DMS114 treated with DMSO at 0.1 percent for 48 hours (cell line): Measurements from ENCODE around the gene MED28.
A peak's percentile ranks its signal among the peaks of the same experiment; 100 is the strongest.
"Not testable (repeated sequence)": the region's sequence is repeated elsewhere in the genome, so short reads cannot be mapped to it uniquely, and the experiment has no call there.

ENCODE experiments used
- DNase-seq: peaks from one replicate; lab custom pipeline; 2025; ENCODE audit not compliant: unreplicated experiment; lab: John Stamatoyannopoulos, UW

Gene MED28

GRCh38 chr4:17616283-17616682 lies 1.8 kb downstream of the MED28 start:
- DNase-seq, result no peak

GRCh38 chr4:17618926-17619325 lies 4.5 kb downstream of the MED28 start:
- DNase-seq, result no peak

DNA sequence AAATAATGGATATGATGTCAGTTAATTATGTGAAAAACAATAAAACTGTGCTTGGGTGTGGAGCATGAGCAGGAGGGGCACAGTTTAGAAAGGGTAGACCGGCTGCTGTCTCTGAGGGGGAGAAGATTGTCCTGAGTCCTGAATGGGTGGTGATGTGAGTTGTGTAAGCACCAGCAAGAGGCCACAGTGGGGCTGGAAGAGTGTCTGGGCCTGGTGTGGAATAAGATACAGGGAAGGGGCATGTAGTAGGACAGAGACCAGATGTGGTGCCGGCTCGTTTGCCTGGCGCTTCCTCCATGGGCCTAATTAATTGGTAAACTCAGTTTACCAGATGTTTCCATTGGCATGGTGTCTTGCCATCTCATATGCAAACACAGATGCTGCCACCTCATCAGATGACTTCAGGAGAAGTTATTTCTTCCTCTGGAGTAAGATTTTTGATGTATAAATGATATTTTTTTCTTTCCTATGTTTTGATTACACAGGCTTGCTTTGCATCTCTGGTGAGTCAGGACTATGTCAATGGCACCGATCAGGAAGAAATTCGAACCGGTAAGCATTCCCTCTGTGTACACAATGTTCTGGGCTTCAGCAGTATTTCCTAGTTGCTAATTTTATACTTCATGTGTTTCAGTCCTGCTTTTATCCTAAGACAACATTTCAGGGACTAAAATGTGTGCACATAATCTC lies 5.1 kb downstream of the MED28 start:
- DNase-seq, result no peak

DNA sequence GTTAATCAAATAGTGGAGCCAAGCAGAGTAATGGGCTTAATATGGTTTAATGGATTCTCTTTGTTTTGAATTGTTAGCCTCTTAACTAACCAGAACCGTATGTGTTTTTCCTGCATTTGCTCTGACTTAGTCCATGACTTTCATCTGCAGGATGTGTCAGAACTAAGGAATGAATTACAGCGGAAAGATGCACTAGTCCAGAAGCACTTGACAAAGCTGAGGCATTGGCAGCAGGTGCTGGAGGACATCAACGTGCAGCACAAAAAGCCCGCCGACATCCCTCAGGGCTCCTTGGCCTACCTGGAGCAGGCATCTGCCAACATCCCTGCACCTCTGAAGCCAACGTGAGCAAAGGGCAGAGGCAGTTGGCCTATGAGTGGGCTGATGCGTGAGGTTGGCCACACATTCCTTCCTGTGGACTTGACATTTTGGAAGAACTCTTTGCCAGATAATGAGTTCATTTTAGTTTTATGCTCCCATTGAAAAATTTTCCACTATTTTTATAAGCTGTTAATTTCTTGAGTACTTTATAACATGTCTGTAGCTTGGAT lies 9.1 kb downstream of the MED28 start:
- no peak for DNase-seq

- DNase-seq, result no peak
These were observed 10.4 kb downstream of the MED28 start for GRCh38 chr4:17624821-17625220.

DNA sequence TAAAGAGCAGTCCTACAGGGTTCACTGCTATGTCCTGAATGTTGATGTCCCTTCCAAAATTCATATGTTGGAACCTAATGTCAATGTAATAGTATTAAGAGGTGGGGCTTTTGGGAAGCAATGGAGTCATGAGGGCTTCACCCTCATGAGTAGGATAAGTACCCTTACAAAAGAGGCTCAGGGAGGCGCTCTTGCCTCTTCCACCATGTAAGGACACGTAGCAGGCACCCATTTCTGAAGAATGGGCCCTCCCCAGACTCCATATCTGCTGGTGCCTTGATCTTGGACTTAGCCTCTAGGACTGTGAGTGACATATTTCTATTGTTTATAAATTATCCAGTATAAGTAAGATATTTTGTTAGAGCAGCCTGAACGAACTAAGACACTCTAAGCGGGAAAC lies 15.8 kb downstream of the MED28 start:
- DNase-seq, result no peak

DNA sequence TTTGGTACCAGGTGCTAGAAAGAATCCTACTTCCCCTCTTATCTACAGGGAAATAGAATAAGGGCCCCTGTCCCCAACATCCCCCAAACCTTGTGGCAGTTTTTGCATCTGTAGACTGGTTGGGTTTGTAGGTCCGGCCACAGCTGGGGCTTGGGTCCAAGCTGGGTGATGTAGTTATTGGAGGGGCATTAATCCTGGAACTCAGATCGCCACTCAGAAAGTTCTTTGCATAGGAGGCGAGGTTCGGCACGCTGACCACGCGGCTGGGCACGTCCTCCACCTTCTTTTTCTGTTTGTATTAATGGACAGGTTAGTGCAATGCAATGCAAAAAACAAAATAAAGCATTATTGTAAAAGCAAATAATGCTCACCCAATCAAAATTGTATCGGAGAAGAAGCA lies 19.2 kb downstream of the MED28 start:
- DNase-seq, result no peak

DNA sequence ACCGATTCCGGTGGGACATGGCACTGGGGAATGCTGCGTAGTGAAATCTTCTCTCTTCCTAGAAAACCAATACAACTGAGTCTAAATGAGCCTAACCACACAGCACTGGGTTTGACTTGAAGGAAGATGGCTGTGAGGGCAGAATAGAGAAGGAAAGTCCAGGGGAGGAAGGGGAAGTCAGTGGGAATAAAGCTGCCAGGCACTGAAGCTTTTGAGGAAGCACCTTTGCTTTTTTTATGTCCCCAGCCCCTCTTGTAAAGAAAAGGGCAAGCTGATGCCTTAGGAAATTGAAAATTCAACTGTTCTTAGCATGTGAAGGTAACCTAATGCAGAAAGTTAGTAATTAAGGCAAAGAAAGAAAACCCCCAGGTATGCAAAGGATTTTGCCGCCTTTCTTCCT lies 20.6 kb downstream of the MED28 start:
- no peak for DNase-seq

- no peak for DNase-seq
These were observed 21.9 kb downstream of the MED28 start for GRCh38 chr4:17636341-17636695.

DNA sequence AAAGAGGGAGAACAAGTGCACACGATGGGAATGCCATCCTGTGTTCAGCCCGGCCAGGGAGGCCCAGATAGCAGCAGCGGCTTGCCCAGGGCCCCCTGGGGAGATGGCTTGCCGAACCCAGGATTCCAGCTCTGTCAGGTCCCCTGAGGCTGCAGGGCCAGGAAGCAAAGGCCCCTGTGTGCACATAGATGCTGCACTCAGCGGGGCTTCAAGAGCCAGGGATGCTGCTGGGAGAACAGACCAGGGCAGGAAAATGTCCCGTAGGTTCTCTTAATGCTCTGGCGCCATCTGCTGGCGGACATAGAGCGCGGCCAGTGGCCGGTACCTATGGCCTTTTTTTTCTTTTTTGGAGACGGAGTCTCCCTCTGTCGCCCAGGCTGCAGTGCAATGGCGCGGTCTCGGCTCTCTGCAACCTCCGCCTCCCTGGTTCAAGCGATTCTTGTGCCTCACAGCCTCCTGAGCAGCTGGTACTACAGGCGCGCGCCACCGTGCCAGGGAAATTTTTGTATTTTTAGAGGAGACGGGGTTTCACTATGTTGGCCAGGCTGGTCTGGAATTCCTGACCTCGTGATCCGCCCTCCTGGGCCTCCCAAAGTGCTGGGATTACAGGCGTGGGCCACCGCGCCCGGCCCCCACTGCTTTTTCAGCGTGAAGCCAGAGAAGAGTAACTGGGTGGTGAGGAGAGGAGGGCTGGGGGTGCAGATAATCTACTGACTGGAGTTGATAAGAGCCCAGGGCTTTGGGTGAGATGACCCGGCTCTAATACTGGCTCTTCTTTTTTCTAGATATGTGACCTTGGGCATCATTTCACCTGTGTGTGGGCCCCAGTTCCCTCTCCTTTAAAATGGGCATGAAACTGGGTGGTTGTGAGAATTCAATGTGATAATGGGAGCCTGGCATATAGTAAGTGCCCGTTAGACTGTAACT lies 22.5 kb downstream of the MED28 start:
- peak; percentile 54 for DNase-seq

GRCh38 chr4:17639136-17639535 lies 24.7 kb downstream of the MED28 start:
- no peak for DNase-seq

GRCh38 chr4:17642398-17642783 lies 27.9 kb downstream of the MED28 start:
- DNase-seq, result no peak

DNA sequence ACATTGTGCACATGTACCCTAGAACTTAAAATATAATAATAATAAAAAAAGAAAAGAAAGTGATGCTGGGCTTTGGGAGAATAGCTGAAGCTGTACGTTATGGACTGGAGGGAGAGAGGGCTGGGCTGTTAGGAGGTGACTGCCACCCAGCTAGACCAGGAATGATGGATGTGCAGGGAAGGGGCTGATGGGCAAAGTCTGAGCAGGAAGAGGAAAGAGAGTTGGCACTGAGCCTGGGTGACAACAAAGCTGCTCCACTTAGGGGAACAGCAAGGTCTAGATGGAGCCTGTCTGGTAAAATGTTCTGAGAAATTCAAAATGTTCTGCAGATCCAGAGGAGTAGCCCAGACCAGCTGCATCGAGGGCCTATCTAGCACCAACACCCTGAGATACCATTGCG lies 32.3 kb downstream of the MED28 start:
- no peak for DNase-seq

- no peak for DNase-seq
These were observed 32.9 kb downstream of the MED28 start for GRCh38 chr4:17647176-17647806.

DNA sequence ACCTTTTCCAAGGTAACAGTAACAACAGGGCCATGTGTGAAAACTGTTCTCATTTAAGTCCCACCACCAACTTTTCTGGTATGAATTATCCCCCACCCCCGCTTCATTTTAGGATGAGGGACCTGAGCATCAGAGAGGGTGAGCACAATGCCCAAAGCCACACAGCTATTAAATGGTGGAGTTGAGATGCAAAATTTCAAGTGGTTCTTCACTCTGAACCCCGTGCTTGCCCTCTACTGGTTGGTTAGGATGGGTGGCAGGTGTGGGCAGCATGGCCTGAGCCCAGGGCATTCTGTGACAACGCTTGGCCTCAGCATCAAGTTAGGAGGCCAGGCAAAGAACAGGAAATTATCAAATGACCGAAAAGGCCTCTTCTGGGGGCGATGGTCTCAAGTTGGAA lies 33.5 kb downstream of the MED28 start:
- DNase-seq, result no peak

DNA sequence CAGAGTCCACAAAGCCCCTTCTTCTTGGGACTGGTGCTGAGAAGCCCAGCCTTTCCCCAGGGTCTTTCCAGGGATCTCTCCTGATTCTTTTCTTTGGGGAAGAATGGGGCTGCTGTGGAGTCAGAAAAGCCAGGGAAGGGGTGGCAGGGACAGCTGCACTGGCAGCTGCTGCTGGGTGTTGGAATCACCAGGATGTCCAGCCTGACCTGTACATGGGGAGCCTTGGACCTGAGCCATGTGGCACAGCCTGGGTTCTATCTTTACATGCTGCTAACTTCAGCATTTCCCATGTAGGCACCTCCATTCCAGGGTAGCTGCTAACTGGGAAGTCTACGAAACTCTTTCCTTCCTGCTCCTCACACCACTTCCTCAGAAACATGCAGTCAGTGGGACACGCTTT lies 36.0 kb downstream of the MED28 start:
- no peak for DNase-seq

DNA sequence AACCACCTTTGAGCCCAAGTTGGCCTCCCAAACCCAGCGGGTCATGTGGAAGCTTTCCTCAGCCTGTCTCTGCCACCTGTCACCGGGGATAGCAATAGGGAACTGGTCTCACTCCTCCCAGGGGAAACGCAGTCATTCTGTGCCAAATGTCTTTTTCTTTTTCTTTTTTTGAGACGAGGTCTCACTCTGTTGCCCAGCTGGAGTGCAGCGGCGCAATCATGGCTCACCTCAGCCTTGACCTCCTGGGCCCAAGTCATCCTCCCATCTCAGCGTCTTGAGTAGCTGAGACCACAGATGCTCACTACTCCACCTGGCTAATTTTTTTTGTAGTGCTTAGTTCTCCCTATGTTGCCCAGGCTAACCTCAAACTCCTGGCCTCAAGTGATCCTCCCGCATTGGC lies 40.3 kb downstream of the MED28 start:
- DNase-seq, result no peak

DNA sequence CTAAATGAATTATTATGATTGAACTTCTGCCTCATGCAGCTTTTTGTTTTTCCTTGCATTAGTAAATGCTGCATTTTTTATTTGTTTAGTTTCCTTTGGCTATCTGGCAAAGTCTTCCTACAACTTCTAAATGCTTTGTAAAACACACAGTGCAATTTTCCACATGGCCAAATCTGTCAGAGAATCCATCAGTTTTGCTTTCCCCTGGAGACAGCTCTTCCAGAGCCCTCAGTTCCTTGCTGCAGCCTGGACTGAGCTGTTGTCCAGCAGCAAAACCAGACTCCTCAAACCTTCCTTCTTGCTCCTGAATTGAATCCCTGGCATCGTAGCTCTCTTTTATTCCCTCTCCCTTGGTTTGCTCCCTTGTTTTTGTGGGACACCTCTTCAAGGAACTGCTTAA lies 42.6 kb downstream of the MED28 start:
- DNase-seq, result no peak

GRCh38 chr4:17657849-17658248 lies 43.4 kb downstream of the MED28 start:
- no peak for DNase-seq

GRCh38 chr4:17659196-17659595 lies 44.8 kb downstream of the MED28 start:
- not testable (repeated sequence) for DNase-seq

DNA sequence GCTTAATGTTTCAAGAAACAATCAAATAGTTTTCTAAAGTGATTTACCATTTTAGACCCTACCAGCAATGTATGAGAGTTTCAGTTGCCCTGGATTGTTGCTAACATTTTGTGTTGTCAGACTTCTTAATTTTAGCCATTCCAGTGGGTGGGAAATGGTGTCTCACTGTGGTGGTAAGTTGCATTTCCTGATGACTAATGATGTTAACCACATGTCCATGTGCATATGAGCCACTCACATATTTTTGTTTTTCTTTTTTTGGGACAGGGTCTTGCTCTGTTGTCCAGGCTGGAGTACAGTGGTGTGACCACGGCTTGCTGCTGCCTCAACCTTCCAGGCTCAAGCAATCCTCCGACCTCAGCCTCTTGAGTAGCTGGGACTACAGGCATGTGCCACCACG lies 48.3 kb downstream of the MED28 start:
- DNase-seq, result no peak

- no peak for DNase-seq
These were observed 50.3 kb downstream of the MED28 start for GRCh38 chr4:17664755-17665154.
